Measurements from ENCODE around the gene PEPD. TPM values are rescaled to one million over a fixed set of nuclear protein-coding genes. Genes with fewer than 3 reads are reported as not detected.

PEPD gene
- total and polyA plus RNA-seq, 7 experiments from 2014 or later = 21.9 to 126 (median 24.6) TPM

DNA sequence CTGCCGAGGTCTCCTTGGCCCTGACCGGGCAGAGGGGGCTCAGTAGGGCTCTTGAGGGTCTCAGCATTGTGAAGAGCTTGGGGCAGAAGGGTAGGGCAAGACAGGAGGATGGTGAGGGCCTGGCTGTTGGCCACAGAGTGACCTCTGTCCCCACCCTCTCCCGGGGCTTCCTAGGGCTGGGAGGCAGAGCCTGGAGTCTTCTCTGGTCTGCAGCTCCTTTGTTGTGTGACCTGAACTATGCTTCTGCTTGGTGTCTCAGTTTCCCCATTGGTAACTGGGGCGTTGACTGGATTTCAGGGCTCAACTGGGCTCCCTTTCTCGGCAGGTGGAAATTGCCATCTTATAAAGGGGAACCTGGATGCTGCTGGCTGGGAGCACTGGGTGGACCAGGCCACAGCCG, 30.1 kb upstream of the PEPD start:
- Histone ChIP-seq H3K27ac (ENCODE audit: low read depth, low read length) (no peak overlapping the region), H3K4me1 (ENCODE audit: control insufficient read depth in 2 of 2, insufficient read depth in 2 of 2, low read length in 2 of 2) (no peaks in the 10 kb centered on the region), H3K27me3 (ENCODE audit: control insufficient read depth in 2 of 2, insufficient read depth in 2 of 2, low read length in 2 of 2) (no peaks in the 10 kb centered on the region), H3K9me3 (ENCODE audit: control insufficient read depth in 2 of 3, low read length in 3 of 3) (no peaks in the 10 kb centered on the region), H3K4me3 (ENCODE audit: low read length) (no peak overlapping the region), H3K36me3 (ENCODE audit: control insufficient read depth in 2 of 3, insufficient read depth in 3 of 3, low read length in 3 of 3) (no peaks in the 10 kb centered on the region)
- Mint-ChIP-seq H3K4me3 (no peak overlapping the region), H3K9me3 (peaks cover 0 to 3% (median 0%) of the 10 kb centered on the region in 11 donors), H3K27me3 (peaks cover 0 to 5% (median 3%) of the 10 kb centered on the region in 5 donors), H3K4me1 (peaks cover 0 to 5% (median 0%) of the 10 kb centered on the region in 7 donors), H3K27ac (no peak overlapping the region), H3K36me3 (no peaks in the 10 kb centered on the region)
- CTCF ChIA-PET = no interaction called here
- DNase-seq (no peak), ATAC-seq (no peak)
- intact Hi-C loops (cut with micrococcal nuclease) = no loop called here
- POLR2A ChIA-PET = no interaction called here

GRCh38 chr19:33550768-33551167, 29.2 kb upstream of the PEPD start:
- Mint-ChIP-seq H3K27me3 (peaks cover 0 to 8% (median 3%) of the 10 kb centered on the region in 5 donors), H3K9me3 (peaks cover 0 to 3% (median 0%) of the 10 kb centered on the region in 11 donors), H3K4me3 (no peak overlapping the region)

DNA sequence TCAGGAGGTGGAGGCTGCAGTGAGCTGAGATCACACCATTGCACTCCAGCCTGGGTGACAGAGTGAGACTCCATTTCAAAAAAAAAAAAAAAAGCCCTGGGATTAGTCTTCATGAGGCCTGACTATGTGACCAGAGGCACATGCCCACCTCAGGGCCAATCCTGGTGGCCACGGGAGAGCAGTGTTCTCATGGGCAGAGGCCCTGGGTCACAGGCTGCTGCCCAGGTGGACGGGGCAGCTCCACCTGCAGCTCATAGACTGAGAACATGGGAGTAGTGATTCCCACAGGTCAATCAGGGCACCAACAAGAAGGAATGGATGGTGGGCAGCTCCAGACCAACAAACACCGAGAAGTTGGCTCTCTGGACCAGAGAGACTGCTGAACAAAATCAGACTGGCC, 26.1 kb upstream of the PEPD start:
- DNase-seq = no peak
- peaks cover 0 to 28% (median 4%) of the 10 kb centered on the region in 5 donors for H3K27me3 Mint-ChIP-seq
- H3K27me3 ChIP-seq (ENCODE audit: control insufficient read depth in 2 of 2, insufficient read depth in 2 of 2, low read length in 2 of 2) = no peaks in the 10 kb centered on the region
- no peak overlapping the region for H3K4me3 ChIP-seq (ENCODE audit: low read length)
- no peaks in the 10 kb centered on the region for H3K36me3 ChIP-seq (ENCODE audit: control insufficient read depth in 2 of 3, insufficient read depth in 3 of 3, low read length in 3 of 3)
- no peak overlapping the region for H3K4me3 Mint-ChIP-seq
- no peaks in the 10 kb centered on the region for H3K36me3 Mint-ChIP-seq
- ChIA-PET CTCF (no interaction called here), POLR2A (no interaction called here)
- H3K27ac Mint-ChIP-seq = no peak overlapping the region
- H3K9me3 ChIP-seq (ENCODE audit: control insufficient read depth in 2 of 3, low read length in 3 of 3) = no peaks in the 10 kb centered on the region
- peaks cover 0 to 1% (median 0%) of the 10 kb centered on the region in 7 donors for H3K4me1 Mint-ChIP-seq
- intact Hi-C loops (cut with micrococcal nuclease) = no loop called here
- no peaks in the 10 kb centered on the region for H3K4me1 ChIP-seq (ENCODE audit: control insufficient read depth in 2 of 2, insufficient read depth in 2 of 2, low read length in 2 of 2)
- peaks cover 0 to 2% (median 0%) of the 10 kb centered on the region in 11 donors for H3K9me3 Mint-ChIP-seq
- no peak overlapping the region for H3K27ac ChIP-seq (ENCODE audit: low read depth, low read length)
- ATAC-seq = no peak

More at GRCh38 chr19:33550768-33551167, 29.2 kb upstream of the PEPD start:
- no peak overlapping the region for H3K27ac ChIP-seq (ENCODE audit: low read depth, low read length)
- ATAC-seq = no peak
- no peaks in the 10 kb centered on the region for H3K36me3 ChIP-seq (ENCODE audit: control insufficient read depth in 2 of 3, insufficient read depth in 3 of 3, low read length in 3 of 3)
- H3K27ac Mint-ChIP-seq = no peak overlapping the region
- H3K27me3 ChIP-seq (ENCODE audit: control insufficient read depth in 2 of 2, insufficient read depth in 2 of 2, low read length in 2 of 2) = no peaks in the 10 kb centered on the region
- POLR2A ChIA-PET = no interaction called here
- intact Hi-C loops (cut with micrococcal nuclease) = no loop called here
- H3K4me1 ChIP-seq (ENCODE audit: control insufficient read depth in 2 of 2, insufficient read depth in 2 of 2, low read length in 2 of 2) = no peaks in the 10 kb centered on the region
- H3K4me1 Mint-ChIP-seq = peaks cover 0 to 4% (median 0%) of the 10 kb centered on the region in 7 donors
- H3K36me3 Mint-ChIP-seq = no peaks in the 10 kb centered on the region
- H3K4me3 ChIP-seq (ENCODE audit: low read length) = no peak overlapping the region
- CTCF ChIA-PET = no interaction called here
- no peaks in the 10 kb centered on the region for H3K9me3 ChIP-seq (ENCODE audit: control insufficient read depth in 2 of 3, low read length in 3 of 3)
- DNase-seq = no peak

DNA sequence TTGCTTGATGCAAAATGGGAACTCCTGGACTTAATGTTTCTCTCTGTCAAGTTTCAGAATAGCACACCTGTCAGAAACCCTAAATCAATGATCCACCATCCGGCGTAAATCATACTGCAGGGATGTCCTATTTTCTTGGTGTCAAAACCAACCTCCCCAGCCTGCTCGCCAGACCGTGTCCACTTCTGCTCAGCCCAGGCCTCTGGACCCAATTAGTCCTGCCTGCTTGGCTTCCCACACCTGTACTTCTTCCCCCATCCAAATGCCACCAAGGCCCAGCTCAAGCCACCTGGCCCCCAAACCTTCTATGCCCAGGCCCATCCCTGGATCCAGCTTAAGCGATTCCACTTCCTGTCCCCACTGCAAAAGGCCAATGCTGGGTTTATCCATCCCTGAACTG, 25.1 kb upstream of the PEPD start:
- no peaks in the 10 kb centered on the region for H3K27me3 ChIP-seq (ENCODE audit: control insufficient read depth in 2 of 2, insufficient read depth in 2 of 2, low read length in 2 of 2)
- Mint-ChIP-seq H3K27ac (no peak overlapping the region), H3K36me3 (no peaks in the 10 kb centered on the region), H3K9me3 (no peaks in the 10 kb centered on the region), H3K27me3 (peaks cover 0 to 33% (median 10%) of the 10 kb centered on the region in 5 donors), H3K4me1 (no peaks in the 10 kb centered on the region), H3K4me3 (no peak overlapping the region)
- no peaks in the 10 kb centered on the region for H3K9me3 ChIP-seq (ENCODE audit: control insufficient read depth in 2 of 3, low read length in 3 of 3)
- H3K36me3 ChIP-seq (ENCODE audit: control insufficient read depth in 2 of 3, insufficient read depth in 3 of 3, low read length in 3 of 3) = no peaks in the 10 kb centered on the region
- H3K4me3 ChIP-seq (ENCODE audit: low read length) = no peak overlapping the region
- H3K4me1 ChIP-seq (ENCODE audit: control insufficient read depth in 2 of 2, insufficient read depth in 2 of 2, low read length in 2 of 2) = no peaks in the 10 kb centered on the region
- ATAC-seq = no peak
- intact Hi-C loops (cut with micrococcal nuclease) = no loop called here
- no peak overlapping the region for H3K27ac ChIP-seq (ENCODE audit: low read depth, low read length)
- ChIA-PET POLR2A (no interaction called here), CTCF (no interaction called here)
- no peak for DNase-seq

GRCh38 chr19:33545217-33545981, 23.8 kb upstream of the PEPD start:
- H3K27me3 ChIP-seq (ENCODE audit: control insufficient read depth in 2 of 2, insufficient read depth in 2 of 2, low read length in 2 of 2) = no peaks in the 10 kb centered on the region
- H3K9me3 ChIP-seq (ENCODE audit: control insufficient read depth in 2 of 3, low read length in 3 of 3) = no peaks in the 10 kb centered on the region
- no peak overlapping the region for H3K4me3 ChIP-seq (ENCODE audit: low read length)
- H3K4me1 Mint-ChIP-seq = no peaks in the 10 kb centered on the region
- no peak for DNase-seq
- no peak overlapping the region for H3K27ac ChIP-seq (ENCODE audit: low read depth, low read length)
- ATAC-seq = no peak
- no peaks in the 10 kb centered on the region for H3K36me3 ChIP-seq (ENCODE audit: control insufficient read depth in 2 of 3, insufficient read depth in 3 of 3, low read length in 3 of 3)
- CTCF ChIA-PET = no interaction called here
- H3K4me3 Mint-ChIP-seq = no peak overlapping the region
- POLR2A ChIA-PET = no interaction called here
- no peaks in the 10 kb centered on the region for H3K4me1 ChIP-seq (ENCODE audit: control insufficient read depth in 2 of 2, insufficient read depth in 2 of 2, low read length in 2 of 2)
- peaks cover 0 to 45% (median 16%) of the 10 kb centered on the region in 5 donors for H3K27me3 Mint-ChIP-seq
- intact Hi-C loops (cut with micrococcal nuclease) = no loop called here
- H3K36me3 Mint-ChIP-seq = no peaks in the 10 kb centered on the region
- H3K9me3 Mint-ChIP-seq = no peaks in the 10 kb centered on the region
- no peak overlapping the region for H3K27ac Mint-ChIP-seq

GRCh38 chr19:33535226-33535625, 13.6 kb upstream of the PEPD start:
- H3K27ac Mint-ChIP-seq = no peak overlapping the region
- DNase-seq (no peak), ATAC-seq (no peak)
- H3K4me3 Mint-ChIP-seq = no peak overlapping the region
- H3K4me1 Mint-ChIP-seq = peaks cover 0 to 4% (median 0%) of the 10 kb centered on the region in 7 donors
- no peaks in the 10 kb centered on the region for H3K9me3 Mint-ChIP-seq
- no peaks in the 10 kb centered on the region for H3K4me1 ChIP-seq (ENCODE audit: control insufficient read depth in 2 of 2, insufficient read depth in 2 of 2, low read length in 2 of 2)
- no peak overlapping the region for H3K4me3 ChIP-seq (ENCODE audit: low read length)
- POLR2A ChIA-PET = no interaction called here
- H3K27me3 ChIP-seq (ENCODE audit: control insufficient read depth in 2 of 2, insufficient read depth in 2 of 2, low read length in 2 of 2) = no peaks in the 10 kb centered on the region
- peaks cover 3 to 39% (median 24%) of the 10 kb centered on the region in 5 donors for H3K27me3 Mint-ChIP-seq
- H3K36me3 ChIP-seq (ENCODE audit: control insufficient read depth in 2 of 3, insufficient read depth in 3 of 3, low read length in 3 of 3) = no peaks in the 10 kb centered on the region
- H3K9me3 ChIP-seq (ENCODE audit: control insufficient read depth in 2 of 3, low read length in 3 of 3) = no peaks in the 10 kb centered on the region
- H3K27ac ChIP-seq (ENCODE audit: low read depth, low read length) = no peak overlapping the region
- intact Hi-C loops (cut with micrococcal nuclease) = no loop called here
- CTCF ChIA-PET = interaction anchor here (1.1 kb wide), 1 partner anchor 239 kb away, joined by 4 read pairs; no protein-coding TSS in a partner anchor
- H3K36me3 Mint-ChIP-seq = no peaks in the 10 kb centered on the region

- H3K9me3 ChIP-seq (ENCODE audit: control insufficient read depth in 2 of 3, low read length in 3 of 3) = no peaks in the 10 kb centered on the region
- no peaks in the 10 kb centered on the region for H3K27me3 ChIP-seq (ENCODE audit: control insufficient read depth in 2 of 2, insufficient read depth in 2 of 2, low read length in 2 of 2)
- no peaks in the 10 kb centered on the region for H3K36me3 ChIP-seq (ENCODE audit: control insufficient read depth in 2 of 3, insufficient read depth in 3 of 3, low read length in 3 of 3)
- DNase-seq (no peak), ATAC-seq (no peak)
- peaks cover 0 to 4% (median 0%) of the 10 kb centered on the region in 7 donors for H3K4me1 Mint-ChIP-seq
- intact Hi-C loops (cut with micrococcal nuclease) = no loop called here
- H3K9me3 Mint-ChIP-seq = no peaks in the 10 kb centered on the region
- no peak overlapping the region for H3K4me3 Mint-ChIP-seq
- H3K4me1 ChIP-seq (ENCODE audit: control insufficient read depth in 2 of 2, insufficient read depth in 2 of 2, low read length in 2 of 2) = no peaks in the 10 kb centered on the region
- H3K27ac Mint-ChIP-seq = no peak overlapping the region
- no peak overlapping the region for H3K27ac ChIP-seq (ENCODE audit: low read depth, low read length)
- peaks cover 3 to 45% (median 21%) of the 10 kb centered on the region in 5 donors for H3K27me3 Mint-ChIP-seq
- no peaks in the 10 kb centered on the region for H3K36me3 Mint-ChIP-seq
- ChIA-PET CTCF (no interaction called here), POLR2A (no interaction called here)
- no peak overlapping the region for H3K4me3 ChIP-seq (ENCODE audit: low read length)
Measured at GRCh38 chr19:33532859-33533460, 11.4 kb upstream of the PEPD start.

Measured in naive thymus-derived CD4-positive, alpha-beta T cell (primary cell).